ENCODE results near the gene NSUN4. TPM values are rescaled to one million over a fixed set of nuclear protein-coding genes. Genes with fewer than 3 reads are reported as not detected.

NSUN4 gene
- total and polyA plus RNA-seq, 9 of the 15 experiments (the other 6 are each of a cell fraction or from before 2014, with no cell fraction given): 33.4 to 60.2 (median 46.3) TPM

- TF ChIP-seq ZHX1 (conservative IDR thresholded peaks at IDR 0.05; ENCODE audit: low read length) (0 out of 2 replicates have a peak, but pooled peaks have one; percentile 30), RBFOX2 (IDR thresholded peaks at IDR 0.05; ENCODE audit: low read depth, low read length) (peak; percentile 97), ZNF609 (CRISPR knock-in tag; IDR thresholded peaks at IDR 0.05; ENCODE audit: borderline replicate concordance) (peak; percentile 33), ZNF696 (CRISPR knock-in tag; conservative IDR thresholded peaks at IDR 0.05) (no peak), ZFPM2 (CRISPR knock-in tag; IDR thresholded peaks at IDR 0.05) (no peak; the same call in 1 of the 2 replicates), USF2 (CRISPR knock-in tag; IDR thresholded peaks at IDR 0.05) (no peak), ZNF212 (CRISPR knock-in tag; IDR thresholded peaks at IDR 0.05) (0 out of 2 replicates have a peak, but pooled peaks have one; percentile 40), MBD2 (IDR thresholded peaks at IDR 0.05; ENCODE audit: borderline replicate concordance, low read depth) (peak; percentile 88), RBBP5 (IDR thresholded peaks at IDR 0.05; ENCODE audit: borderline replicate concordance, insufficient read depth, low read length, poor library complexity, severe bottlenecking) (peak; percentile 94), HOXB6 (CRISPR knock-in tag; IDR thresholded peaks at IDR 0.05; ENCODE audit: borderline replicate concordance) (no peak), BRD4 (IDR thresholded peaks at IDR 0.05) (peak; percentile 93), RREB1 (CRISPR knock-in tag; IDR thresholded peaks at IDR 0.05) (peak; percentile 26; the same call in 1 of the 2 replicates)
Measured at GRCh38 chr1:46340404-46341221, at the start of gene NSUN4 (continued).
